GM13977 (cell line): ENCODE results near the gene SNRNP27.

Experiments used
- DNase-seq: peaks from one replicate; pipeline ENCODE4 v3.0.0; 2012; ENCODE audit warnings: low spot score
- in situ Hi-C: fragments of 300-500 bp; cut with MboI; formaldehyde crosslinking; loops from one replicate; pipeline ENCODE4 v1.12.0; 2022; ENCODE audit warnings: low sequenced_read_pairs, low pct_unique_long_range_greater_than_20kb, mixed read lengths, inconsistent platforms; ENCODE audit not compliant: unreplicated experiment
- TF ChIP-seq, protein P1 (sequence below): IDR thresholded peaks from 2 replicates; pipeline ENCODE4 v1.5.1; 2012; ENCODE audit warnings: mild to moderate bottlenecking, control low read depth; ENCODE audit not compliant: insufficient read depth; ENCODE audit errors: extremely low read depth, missing control alignments

Gene SNRNP27

GRCh38 chr2:69916106-69916505 is 22.4 kb downstream of the SNRNP27 start:
- TF ChIP-seq, protein P1, sequence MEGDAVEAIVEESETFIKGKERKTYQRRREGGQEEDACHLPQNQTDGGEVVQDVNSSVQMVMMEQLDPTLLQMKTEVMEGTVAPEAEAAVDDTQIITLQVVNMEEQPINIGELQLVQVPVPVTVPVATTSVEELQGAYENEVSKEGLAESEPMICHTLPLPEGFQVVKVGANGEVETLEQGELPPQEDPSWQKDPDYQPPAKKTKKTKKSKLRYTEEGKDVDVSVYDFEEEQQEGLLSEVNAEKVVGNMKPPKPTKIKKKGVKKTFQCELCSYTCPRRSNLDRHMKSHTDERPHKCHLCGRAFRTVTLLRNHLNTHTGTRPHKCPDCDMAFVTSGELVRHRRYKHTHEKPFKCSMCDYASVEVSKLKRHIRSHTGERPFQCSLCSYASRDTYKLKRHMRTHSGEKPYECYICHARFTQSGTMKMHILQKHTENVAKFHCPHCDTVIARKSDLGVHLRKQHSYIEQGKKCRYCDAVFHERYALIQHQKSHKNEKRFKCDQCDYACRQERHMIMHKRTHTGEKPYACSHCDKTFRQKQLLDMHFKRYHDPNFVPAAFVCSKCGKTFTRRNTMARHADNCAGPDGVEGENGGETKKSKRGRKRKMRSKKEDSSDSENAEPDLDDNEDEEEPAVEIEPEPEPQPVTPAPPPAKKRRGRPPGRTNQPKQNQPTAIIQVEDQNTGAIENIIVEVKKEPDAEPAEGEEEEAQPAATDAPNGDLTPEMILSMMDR = no peak
- in situ Hi-C loops = loop anchor here (10.0 to 25.0 kb wide), 4 partner anchors 149 to 721 kb away; partner anchors contain the start of gene SNRPG
- no peak for DNase-seq

DNA sequence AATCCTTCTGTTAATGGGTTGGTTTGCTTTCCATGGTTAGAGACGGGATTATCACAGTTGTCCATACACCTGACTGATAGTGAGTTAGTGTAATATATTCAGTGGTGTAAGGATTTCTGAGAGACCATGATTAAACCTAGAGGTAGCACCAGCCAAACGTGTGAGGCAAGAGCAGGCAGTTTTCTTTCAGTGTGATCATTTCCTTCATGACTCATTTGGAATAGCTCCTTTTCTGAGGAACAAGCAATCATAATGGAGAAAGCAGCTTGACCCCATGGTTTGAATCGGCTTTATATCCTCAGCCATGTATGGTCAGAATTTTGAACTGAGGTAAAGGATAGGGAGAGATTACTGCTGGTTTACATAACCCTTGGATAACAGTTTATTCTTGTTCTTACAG is 24.1 kb downstream of the SNRNP27 start:
- no peak for DNase-seq
- TF ChIP-seq, protein P1 = no peak
- in situ Hi-C loops = loop anchor here (10.0 to 25.0 kb wide), 4 partner anchors 147 to 719 kb away; partner anchors contain the start of gene SNRPG

DNA sequence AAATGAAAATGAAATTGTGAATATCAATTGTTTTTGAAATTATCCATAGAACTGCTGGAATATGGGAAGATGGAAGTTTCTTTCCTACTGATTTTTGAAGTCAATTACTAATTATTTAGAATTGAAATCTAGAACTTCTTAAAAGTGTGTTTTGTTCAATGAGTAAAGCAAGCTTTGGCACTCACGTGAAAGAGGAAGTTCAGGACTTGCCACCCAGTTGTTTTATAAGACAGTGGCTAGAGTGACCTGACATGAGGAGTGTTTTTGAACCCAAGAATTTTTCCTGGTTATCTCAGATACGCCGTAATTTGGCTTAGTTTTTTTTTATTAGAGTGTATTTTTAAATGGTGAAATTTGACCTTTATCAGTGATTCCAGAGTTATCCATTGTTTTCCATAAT is 24.6 kb downstream of the SNRNP27 start:
- DNase-seq = no peak

GRCh38 chr2:69923116-69923515 is 29.4 kb downstream of the SNRNP27 start:
- no peak for DNase-seq
- in situ Hi-C loops = loop anchor here (25.0 kb wide), 2 partner anchors 364 to 714 kb away; partner anchors contain the start of gene SNRPG
- TF ChIP-seq, protein P1 = no peak

More for the DNA sequence above, 24.6 kb downstream of the SNRNP27 start:
- TF ChIP-seq, protein P1 = no peak
- in situ Hi-C loops = loop anchor here (10.0 to 25.0 kb wide), 4 partner anchors 146 to 719 kb away; partner anchors contain the start of gene SNRPG

DNA sequence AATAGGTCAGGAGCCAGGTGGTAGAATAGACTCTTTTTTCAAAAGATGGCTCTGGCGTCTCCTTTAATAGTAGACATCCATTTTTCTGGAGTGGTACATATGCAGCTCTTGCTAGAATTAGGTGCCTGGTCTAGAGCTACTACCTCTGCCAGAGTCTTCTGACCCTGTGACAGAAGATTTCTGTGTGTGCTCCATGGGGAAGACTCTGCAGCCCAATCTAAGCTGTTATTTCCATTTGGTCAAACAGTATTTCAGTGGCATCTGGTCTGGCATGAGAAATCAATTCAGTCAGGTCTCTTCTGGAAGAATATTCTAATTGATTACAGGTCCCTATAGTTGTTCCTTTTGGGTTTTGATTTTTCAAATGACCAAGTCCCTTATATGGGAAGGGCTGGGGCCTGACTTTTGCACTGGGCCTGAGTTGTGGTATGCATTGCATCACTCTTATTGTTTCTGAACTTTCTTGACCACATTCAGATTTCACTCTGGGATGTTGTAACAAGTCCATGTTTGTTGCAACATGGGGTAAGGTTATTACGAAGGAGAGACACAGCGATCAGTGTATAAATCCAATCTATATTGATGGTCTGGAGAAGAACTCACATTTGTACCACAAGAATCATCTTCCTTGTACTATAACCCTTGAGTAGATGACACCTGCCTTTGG is 33.2 kb downstream of the SNRNP27 start:
- DNase-seq = no peak
- TF ChIP-seq, protein P1 = no peak
- in situ Hi-C loops = no loop called here

DNA sequence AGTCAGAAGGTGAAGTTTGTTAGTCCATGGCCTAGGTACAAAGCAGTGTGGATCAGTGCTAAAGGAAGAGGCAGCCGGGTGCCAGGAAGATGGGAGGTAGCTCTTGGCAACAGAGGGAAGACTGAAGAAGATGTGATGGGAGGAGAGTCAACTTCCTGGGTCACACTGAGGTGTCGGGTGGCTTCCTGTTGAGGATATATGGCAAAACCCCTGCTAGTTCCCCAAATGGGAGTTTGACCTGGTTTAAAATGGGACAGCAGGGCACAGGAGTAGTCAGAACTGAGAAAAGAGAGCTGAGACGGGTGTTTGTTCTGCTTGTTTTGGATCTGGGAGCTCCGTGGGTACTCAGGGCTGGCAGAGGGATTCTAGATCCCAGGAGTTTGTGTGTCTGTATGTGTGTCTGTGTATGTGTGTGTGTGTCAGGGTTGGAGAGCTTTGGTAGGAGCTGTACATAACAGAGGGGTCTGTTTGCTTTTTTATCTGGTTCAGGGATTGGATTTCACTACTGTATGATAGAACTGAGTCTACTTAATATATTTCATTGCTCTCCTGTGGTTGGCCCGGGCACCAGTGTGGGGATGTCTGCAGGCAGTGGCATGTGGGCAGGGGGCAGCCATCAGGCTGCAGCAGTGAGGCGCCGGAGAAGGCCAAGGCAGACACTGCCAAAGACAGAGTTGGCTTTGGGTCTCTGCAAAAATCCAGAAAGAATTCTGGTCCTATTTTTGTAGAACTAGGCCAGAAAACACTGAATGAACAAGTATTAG is 38.3 kb downstream of the SNRNP27 start:
- in situ Hi-C loops = no loop called here
- TF ChIP-seq, protein P1 = no peak
- DNase-seq = no peak
